ENCODE results near the gene NREP.

The NREP gene

DNA sequence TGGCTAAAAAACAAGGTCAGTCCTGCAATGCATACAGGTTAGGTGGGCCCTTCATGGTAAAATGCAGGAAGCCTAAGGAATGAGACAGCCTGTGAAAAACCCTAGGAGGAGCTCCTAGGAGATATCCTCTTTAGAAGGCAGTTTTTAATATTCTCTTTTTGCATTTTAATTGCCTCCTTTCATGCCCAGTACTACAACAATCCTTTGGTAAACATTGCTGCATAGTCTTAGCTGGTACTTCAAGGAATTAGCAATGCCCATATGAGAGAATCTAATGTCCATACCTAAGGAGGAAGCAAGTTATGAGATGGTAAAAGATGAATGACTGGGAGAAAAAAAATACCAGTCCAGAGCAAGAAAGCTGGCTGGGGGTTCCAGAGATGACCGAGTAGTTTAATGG is 61.0 kb downstream of the NREP start:
- DNase-seq (ENCODE audit: low spot score), result no peak

GRCh38 chr5:111694133-111694532 is 62.9 kb downstream of the NREP start:
- DNase-seq (ENCODE audit: low spot score), result no peak

GRCh38 chr5:111691914-111692313 is 65.1 kb downstream of the NREP start:
- no peak for DNase-seq (ENCODE audit: low spot score)

- no peak for DNase-seq (ENCODE audit: low spot score)
Measured at GRCh38 chr5:111691508-111691907, 65.5 kb downstream of the NREP start.

DNA sequence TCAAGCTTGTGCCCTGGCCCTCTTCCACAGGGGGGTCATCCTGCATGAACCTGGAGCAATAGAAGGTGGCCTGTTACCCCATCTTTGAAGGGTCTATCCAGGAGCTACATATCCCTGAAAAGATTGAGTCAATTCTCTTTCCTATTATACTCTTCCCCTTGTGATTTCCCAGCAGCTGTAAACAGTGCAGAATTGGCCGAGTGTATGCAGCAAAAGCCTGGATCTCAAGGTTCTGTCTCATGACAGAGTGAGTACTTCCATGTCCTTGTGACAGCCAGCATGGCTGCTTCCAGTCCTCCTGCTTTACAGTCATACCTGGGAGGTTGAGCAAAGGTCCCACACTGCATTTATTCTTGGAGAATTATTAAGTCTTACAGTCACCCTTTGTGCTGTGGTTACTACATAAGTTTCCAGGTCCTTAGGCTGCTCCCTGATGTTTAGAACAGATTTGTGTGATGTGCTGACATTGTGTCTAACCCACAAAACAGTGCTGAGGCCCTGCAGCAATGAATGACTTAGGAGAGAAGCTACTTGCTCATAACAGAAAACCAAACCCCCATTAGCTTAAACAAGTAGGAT is 67.5 kb downstream of the NREP start:
- no peak for DNase-seq (ENCODE audit: low spot score)

DNA sequence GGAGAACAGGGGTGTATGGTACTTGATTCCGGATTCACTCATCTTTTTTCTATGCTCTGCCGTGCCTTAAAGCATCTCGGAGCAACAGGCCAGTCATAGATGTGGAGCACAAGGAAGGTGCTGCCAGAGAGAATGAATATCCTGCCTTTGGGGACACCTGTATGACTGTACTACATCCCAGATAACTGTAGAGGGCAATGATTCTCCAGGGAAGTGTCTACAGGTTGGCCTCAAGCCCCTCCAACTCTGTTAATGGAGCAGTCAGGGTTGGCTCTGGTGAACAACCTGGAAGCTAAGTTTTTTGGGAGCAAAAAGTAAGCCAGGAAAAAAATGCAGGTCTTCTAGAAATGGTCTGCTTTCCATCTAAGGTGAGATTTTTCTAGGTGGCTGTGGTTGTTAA is 71.0 kb downstream of the NREP start:
- no peak for DNase-seq (ENCODE audit: low spot score)

DNA sequence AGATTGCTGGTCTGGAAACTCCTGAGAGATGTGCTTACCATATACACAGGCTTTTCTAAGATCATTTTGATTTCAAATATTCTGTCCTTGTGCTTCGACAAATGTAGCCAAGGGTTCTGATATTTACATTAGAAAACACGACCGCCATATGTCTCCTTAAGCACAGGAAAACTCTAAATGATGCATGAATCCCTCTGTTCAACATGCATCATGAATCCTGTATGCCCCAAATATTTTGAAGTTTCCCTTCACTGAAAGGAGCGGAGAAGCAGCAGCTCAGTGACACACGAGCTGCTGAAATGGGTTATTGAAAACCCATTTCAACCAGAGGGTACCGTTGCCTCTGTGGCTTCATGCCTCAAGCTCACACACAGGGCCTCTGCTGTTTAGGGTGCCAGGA is 74.4 kb downstream of the NREP start:
- DNase-seq (ENCODE audit: low spot score), result no peak

DNA sequence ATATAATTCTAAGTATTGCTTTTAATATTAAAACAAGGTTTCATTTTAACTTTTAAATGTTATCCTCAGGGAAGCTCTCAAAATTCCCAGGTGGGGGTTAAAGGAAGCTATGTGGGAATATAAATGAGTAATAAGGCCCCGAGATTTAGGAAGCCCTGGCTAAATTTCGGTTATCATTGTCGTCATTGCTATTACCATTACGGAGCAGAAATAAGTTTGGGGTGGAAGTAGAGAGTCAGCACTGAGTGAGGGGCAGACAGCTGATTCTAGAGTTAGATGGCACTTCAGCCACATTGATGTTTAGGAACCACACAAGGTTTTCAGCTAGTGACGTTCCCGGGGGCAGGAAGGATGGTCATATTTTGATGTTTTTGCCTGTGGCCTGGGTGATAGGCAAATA is 74.9 kb downstream of the NREP start:
- no peak for DNase-seq (ENCODE audit: low spot score)

DNA sequence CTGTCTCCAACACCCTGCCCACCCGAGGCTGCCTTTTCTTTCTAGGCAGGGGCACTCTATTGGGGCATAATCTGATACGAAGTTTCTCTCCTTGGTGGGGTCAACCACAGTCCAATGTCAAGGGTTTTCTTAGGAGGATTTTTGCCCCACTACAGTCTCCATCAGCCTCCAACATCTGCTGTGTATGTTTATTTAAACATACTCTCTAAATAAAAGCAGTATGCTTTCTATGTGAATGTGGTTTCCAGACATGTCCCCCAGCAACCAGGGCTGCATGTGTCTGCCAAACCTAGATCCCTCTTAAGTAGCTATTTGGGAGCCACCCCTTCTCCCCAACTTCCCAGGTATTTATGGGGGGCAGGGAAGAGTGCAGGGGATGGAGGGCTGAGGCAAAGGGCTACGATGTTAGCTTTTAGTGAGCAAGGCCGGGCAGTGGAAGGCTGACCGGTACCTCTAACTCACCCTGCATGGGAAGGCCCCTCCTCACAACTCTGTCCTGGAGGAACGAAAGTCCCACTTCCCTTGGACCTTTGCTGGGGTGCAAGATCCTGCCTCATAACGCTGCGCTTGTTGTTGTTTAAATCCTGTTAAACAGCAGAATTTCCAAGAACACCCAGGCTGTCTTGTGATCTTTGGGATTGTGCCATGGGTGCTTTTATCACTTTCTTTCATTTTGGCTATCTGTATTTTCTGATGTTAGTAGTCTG is 75.4 kb downstream of the NREP start:
- no peak for DNase-seq (ENCODE audit: low spot score)

- DNase-seq (ENCODE audit: low spot score), result peak; percentile 45
Measured at GRCh38 chr5:111680737-111681413, 76.1 kb downstream of the NREP start.

DNA sequence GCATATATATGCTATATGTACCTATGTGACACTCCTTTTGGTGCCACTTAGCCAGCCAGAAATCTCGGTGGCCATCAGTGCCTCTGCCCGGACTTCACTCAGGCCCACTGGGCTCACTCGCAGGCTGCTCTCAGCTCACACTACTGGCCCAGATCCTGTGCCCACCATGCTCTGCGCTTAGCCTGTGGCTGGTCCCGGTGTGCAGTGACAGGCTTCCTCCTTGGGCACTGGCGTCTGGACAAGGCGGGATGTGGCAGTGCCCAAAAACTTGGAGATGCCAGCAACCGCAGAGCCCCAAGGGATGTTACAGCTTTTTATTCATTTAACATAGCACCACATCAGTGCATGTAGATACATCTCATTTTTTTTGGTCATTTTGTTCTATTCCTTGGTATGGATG is 77.4 kb downstream of the NREP start:
- DNase-seq (ENCODE audit: low spot score), result no peak
